H1 (cell line): ENCODE results near the gene TNRC6C. TPM values are rescaled to one million over a fixed set of nuclear protein-coding genes. Genes with fewer than 3 reads are reported as not detected.

ENCODE experiments used
- ATF2 ChIP-seq: IDR thresholded peaks from 2 replicates; pipeline ENCODE4 v1.6.1; 2012; ENCODE audit warnings: low read length, inconsistent platforms
- JUN ChIP-seq: IDR thresholded peaks from 2 replicates; pipeline ENCODE4 v1.6.1; 2011; ENCODE audit warnings: low read depth, mild to moderate bottlenecking, improper control_type of control experiment, low read length
- SAP30 ChIP-seq: fragments of 300-600 bp; sonication (generic); IDR thresholded peaks from 2 replicates; pipeline ENCODE4 v1.7.1; 2012; ENCODE audit warnings: low read length, moderate library complexity, mild to moderate bottlenecking, inconsistent platforms; ENCODE audit not compliant: insufficient read depth, insufficient replicate concordance
- TAF7 ChIP-seq: optimal IDR thresholded peaks from 2 replicates; pipeline ENCODE3; 2011; ENCODE audit warnings: low read depth, mild to moderate bottlenecking, inconsistent platforms, low read length, moderate library complexity, borderline replicate concordance
- polyA plus RNA-seq, 7 experiments: library from polyadenylated mRNA; depleted of rRNA in 3 of 7; stranded (reverse) in 5 of 7; unstranded in 2 of 7; fragments of >200 nt in 5 of 7; fragments of 200-250 nt in 2 of 7; gene quantifications; 1 replicate in 5 of 7; 2 replicates in 1 of 7; 4 replicates in 1 of 7; pipeline versions ENCODE4 v1.2.1 to v1.2.3, GENCODE V29; 2011 to 2013; ENCODE audit warnings: missing spikeins in 2 of 7, mixed read lengths in 2 of 7
- total RNA-seq: library from RNA; stranded (reverse); fragmentation: NEBNext Ultra II Directional; extraction: Animal tissue kit (Norgen Biotek cat#: 25700); gene quantifications from 2 replicates; pipeline ENCODE4 v1.2.1, GENCODE V29; 2021

Gene TNRC6C
- total and polyA plus RNA-seq, 2 of the 8 experiments (the other 6 are each of a cell fraction or from before 2014, with no cell fraction given) = 2.8 to 28.9 TPM

- TF ChIP-seq ATF2 (no peak), SAP30 (no peak), JUN (no peak), TAF7 (no peak)
Measured at GRCh38 chr17:78133179-78133951, 174.9 kb downstream of the TNRC6C start (continued).
